HEK293 (cell line): ENCODE measurements around the gene CRK.
A peak's percentile ranks its signal among the peaks of the same experiment; 100 is the strongest.

Experiments
- HOXA7 ChIP-seq: sonication (generic); formaldehyde crosslinking; IDR thresholded peaks from 2 replicates; pipeline ENCODE4 v1.8.1; 2022; ENCODE audit warnings: missing genetic modification reagents, borderline replicate concordance
- KLF7 ChIP-seq: fragments of 450-650 bp; formaldehyde crosslinking; IDR thresholded peaks from 2 replicates; pipeline ENCODE4 v1.5.1; 2016; ENCODE audit warnings: missing biosample characterization, missing genetic modification characterization, borderline replicate concordance
- PRDM1 ChIP-seq: fragments of 450-650 bp; formaldehyde crosslinking; IDR thresholded peaks from 2 replicates; pipeline ENCODE4; 2016; ENCODE audit warnings: missing biosample characterization, missing genetic modification characterization
- SCRT2 ChIP-seq: fragments of 450-650 bp; formaldehyde crosslinking; IDR thresholded peaks from 2 replicates; pipeline ENCODE4 v1.5.1; 2016; ENCODE audit warnings: missing biosample characterization, missing genetic modification characterization
- SETDB1 ChIP-seq: IDR thresholded peaks from one replicate; pipeline ENCODE4 v1.6.1; 2017; ENCODE audit warnings: mild to moderate bottlenecking, low read length, moderate library complexity, mixed read lengths; ENCODE audit not compliant: insufficient read length
- ZBTB20 ChIP-seq: fragments of 450-650 bp; formaldehyde crosslinking; IDR thresholded peaks from 2 replicates; pipeline ENCODE4 v1.5.1; 2016; ENCODE audit warnings: missing biosample characterization, missing genetic modification characterization
- ZNF112 ChIP-seq: fragments of 450-650 bp; formaldehyde crosslinking; IDR thresholded peaks from 2 replicates; pipeline ENCODE4 v1.5.0; 2017; ENCODE audit warnings: missing biosample characterization, missing genetic modification characterization
- ZNF174 ChIP-seq: fragments of 450-650 bp; formaldehyde crosslinking; IDR thresholded peaks from 2 replicates; pipeline ENCODE4 v1.5.0; 2017; ENCODE audit warnings: missing biosample characterization, mild to moderate bottlenecking, missing genetic modification characterization
- ZNF2 ChIP-seq: fragments of 450-650 bp; formaldehyde crosslinking; IDR thresholded peaks from 2 replicates; pipeline ENCODE4 v1.5.1; 2016; ENCODE audit warnings: missing biosample characterization, missing genetic modification characterization
- ZNF214 ChIP-seq: fragments of 450-650 bp; formaldehyde crosslinking; IDR thresholded peaks from 2 replicates; pipeline ENCODE4 v1.5.1; 2017; ENCODE audit warnings: missing biosample characterization, mild to moderate bottlenecking, missing genetic modification characterization, borderline replicate concordance
- ZNF221 ChIP-seq: fragments of 450-650 bp; formaldehyde crosslinking; IDR thresholded peaks from 2 replicates; pipeline ENCODE4 v1.5.1; 2017; ENCODE audit warnings: missing biosample characterization, missing genetic modification characterization, borderline replicate concordance
- ZNF223 ChIP-seq: fragments of 450-650 bp; formaldehyde crosslinking; IDR thresholded peaks from 2 replicates; pipeline ENCODE4 v1.5.1; 2016; ENCODE audit warnings: missing biosample characterization, missing genetic modification characterization
- ZNF324 ChIP-seq: fragments of 450-650 bp; formaldehyde crosslinking; IDR thresholded peaks from 2 replicates; pipeline ENCODE4 v1.5.1; 2016; ENCODE audit warnings: missing biosample characterization, missing genetic modification characterization
- ZNF423 ChIP-seq: fragments of 450-650 bp; formaldehyde crosslinking; IDR thresholded peaks from 2 replicates; pipeline ENCODE4 v1.5.1; 2016; ENCODE audit warnings: missing biosample characterization, missing genetic modification characterization
- ZNF544 ChIP-seq: fragments of 450-650 bp; formaldehyde crosslinking; IDR thresholded peaks from 2 replicates; pipeline ENCODE4 v1.5.0; 2017; ENCODE audit warnings: missing biosample characterization, missing genetic modification characterization
- ZNF561 ChIP-seq: fragments of 450-650 bp; IDR thresholded peaks from 2 replicates; pipeline ENCODE4 v1.5.1; 2018; ENCODE audit warnings: missing biosample characterization, missing genetic modification characterization, borderline replicate concordance
- ZNF596 ChIP-seq: fragments of 450-650 bp; IDR thresholded peaks from 2 replicates; pipeline ENCODE4 v1.5.0; 2018; ENCODE audit warnings: missing biosample characterization, mild to moderate bottlenecking, missing genetic modification characterization, moderate library complexity
- TF ChIP-seq, protein P1 (sequence below): fragments of 450-650 bp; formaldehyde crosslinking; IDR thresholded peaks from 2 replicates; pipeline ENCODE4 v1.5.1; 2016; ENCODE audit warnings: missing biosample characterization, missing genetic modification characterization
- TF ChIP-seq, protein P2 (sequence below): sonication (generic); formaldehyde crosslinking; IDR thresholded peaks from 2 replicates; pipeline ENCODE4 v1.8.1; 2022; ENCODE audit warnings: mild to moderate bottlenecking, moderate library complexity, missing genetic modification reagents
- TF ChIP-seq, protein P3 (sequence below): fragments of 450-650 bp; formaldehyde crosslinking; conservative IDR thresholded peaks from 2 replicates; pipeline ENCODE4 v1.5.1; 2016; ENCODE audit warnings: low read depth, missing biosample characterization, missing genetic modification characterization
- TF ChIP-seq, protein P4 (sequence below): fragments of 450-650 bp; formaldehyde crosslinking; IDR thresholded peaks from 2 replicates; pipeline ENCODE4 v1.5.1; 2016; ENCODE audit warnings: missing biosample characterization, missing genetic modification characterization, borderline replicate concordance
- TF ChIP-seq, protein P5 (sequence below): fragments of 450-650 bp; IDR thresholded peaks from 2 replicates; pipeline ENCODE4 v1.5.1; 2018; ENCODE audit warnings: missing biosample characterization, mild to moderate bottlenecking, missing genetic modification characterization

CRK gene

DNA sequence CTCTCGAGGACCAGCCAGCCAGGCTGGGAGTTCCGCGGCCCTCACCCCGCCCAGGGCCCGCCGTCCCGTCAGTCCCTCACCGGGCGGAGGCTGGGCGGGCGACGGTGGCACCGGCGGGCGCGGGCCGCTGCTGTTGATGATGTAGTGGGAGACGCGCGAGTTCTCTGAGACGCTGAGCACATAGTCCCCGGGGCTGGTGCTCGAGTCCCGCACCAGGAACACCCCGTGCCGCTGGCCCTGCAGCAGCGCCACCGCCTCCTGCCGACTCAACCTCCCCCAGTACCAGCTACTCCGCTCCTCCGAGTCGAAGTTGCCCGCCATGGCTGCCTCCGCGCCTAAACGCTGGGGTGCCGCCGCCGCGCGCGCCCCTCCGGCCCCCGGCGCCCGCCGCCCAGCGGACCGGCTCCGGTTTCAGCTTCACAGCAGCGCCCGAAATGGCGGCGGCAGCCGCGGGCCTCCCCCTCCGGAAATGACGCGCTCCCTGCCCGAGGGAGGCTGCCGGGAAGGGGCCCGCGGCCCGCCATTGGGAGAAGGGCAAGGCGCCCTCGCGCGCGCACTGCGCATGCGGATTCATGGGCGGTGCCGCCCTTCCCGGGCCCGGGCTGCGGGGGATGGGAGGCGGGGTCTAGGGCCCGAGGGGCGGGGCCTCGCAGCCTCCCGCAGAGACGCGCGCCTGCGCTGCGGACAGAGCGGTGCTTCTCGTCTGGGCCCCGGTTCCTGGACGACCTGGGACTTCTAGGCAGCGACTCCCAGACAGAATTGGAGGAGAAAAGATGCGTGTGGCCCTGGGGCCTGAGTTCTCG lies at the start of gene CRK (continued):
- TF ChIP-seq ZNF221 (tag by site-specific recombination), result no peak
- TF ChIP-seq, protein P1, sequence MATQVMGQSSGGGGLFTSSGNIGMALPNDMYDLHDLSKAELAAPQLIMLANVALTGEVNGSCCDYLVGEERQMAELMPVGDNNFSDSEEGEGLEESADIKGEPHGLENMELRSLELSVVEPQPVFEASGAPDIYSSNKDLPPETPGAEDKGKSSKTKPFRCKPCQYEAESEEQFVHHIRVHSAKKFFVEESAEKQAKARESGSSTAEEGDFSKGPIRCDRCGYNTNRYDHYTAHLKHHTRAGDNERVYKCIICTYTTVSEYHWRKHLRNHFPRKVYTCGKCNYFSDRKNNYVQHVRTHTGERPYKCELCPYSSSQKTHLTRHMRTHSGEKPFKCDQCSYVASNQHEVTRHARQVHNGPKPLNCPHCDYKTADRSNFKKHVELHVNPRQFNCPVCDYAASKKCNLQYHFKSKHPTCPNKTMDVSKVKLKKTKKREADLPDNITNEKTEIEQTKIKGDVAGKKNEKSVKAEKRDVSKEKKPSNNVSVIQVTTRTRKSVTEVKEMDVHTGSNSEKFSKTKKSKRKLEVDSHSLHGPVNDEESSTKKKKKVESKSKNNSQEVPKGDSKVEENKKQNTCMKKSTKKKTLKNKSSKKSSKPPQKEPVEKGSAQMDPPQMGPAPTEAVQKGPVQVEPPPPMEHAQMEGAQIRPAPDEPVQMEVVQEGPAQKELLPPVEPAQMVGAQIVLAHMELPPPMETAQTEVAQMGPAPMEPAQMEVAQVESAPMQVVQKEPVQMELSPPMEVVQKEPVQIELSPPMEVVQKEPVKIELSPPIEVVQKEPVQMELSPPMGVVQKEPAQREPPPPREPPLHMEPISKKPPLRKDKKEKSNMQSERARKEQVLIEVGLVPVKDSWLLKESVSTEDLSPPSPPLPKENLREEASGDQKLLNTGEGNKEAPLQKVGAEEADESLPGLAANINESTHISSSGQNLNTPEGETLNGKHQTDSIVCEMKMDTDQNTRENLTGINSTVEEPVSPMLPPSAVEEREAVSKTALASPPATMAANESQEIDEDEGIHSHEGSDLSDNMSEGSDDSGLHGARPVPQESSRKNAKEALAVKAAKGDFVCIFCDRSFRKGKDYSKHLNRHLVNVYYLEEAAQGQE, result no peak
- no peak for TF ChIP-seq ZNF112 (tag by site-specific recombination)
- TF ChIP-seq ZNF2, result no peak
- TF ChIP-seq, protein P2, sequence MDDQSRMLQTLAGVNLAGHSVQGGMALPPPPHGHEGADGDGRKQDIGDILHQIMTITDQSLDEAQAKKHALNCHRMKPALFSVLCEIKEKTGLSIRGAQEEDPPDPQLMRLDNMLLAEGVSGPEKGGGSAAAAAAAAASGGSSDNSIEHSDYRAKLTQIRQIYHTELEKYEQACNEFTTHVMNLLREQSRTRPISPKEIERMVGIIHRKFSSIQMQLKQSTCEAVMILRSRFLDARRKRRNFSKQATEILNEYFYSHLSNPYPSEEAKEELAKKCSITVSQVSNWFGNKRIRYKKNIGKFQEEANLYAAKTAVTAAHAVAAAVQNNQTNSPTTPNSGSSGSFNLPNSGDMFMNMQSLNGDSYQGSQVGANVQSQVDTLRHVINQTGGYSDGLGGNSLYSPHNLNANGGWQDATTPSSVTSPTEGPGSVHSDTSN, result peak; percentile 6
- peak; percentile 38; the same call in 1 of the 2 replicates for TF ChIP-seq KLF7 (tag by site-specific recombination)
- peak; percentile 55; the same call in 1 of the 2 replicates for TF ChIP-seq ZNF596 (tag by site-specific recombination)
- TF ChIP-seq, protein P3, sequence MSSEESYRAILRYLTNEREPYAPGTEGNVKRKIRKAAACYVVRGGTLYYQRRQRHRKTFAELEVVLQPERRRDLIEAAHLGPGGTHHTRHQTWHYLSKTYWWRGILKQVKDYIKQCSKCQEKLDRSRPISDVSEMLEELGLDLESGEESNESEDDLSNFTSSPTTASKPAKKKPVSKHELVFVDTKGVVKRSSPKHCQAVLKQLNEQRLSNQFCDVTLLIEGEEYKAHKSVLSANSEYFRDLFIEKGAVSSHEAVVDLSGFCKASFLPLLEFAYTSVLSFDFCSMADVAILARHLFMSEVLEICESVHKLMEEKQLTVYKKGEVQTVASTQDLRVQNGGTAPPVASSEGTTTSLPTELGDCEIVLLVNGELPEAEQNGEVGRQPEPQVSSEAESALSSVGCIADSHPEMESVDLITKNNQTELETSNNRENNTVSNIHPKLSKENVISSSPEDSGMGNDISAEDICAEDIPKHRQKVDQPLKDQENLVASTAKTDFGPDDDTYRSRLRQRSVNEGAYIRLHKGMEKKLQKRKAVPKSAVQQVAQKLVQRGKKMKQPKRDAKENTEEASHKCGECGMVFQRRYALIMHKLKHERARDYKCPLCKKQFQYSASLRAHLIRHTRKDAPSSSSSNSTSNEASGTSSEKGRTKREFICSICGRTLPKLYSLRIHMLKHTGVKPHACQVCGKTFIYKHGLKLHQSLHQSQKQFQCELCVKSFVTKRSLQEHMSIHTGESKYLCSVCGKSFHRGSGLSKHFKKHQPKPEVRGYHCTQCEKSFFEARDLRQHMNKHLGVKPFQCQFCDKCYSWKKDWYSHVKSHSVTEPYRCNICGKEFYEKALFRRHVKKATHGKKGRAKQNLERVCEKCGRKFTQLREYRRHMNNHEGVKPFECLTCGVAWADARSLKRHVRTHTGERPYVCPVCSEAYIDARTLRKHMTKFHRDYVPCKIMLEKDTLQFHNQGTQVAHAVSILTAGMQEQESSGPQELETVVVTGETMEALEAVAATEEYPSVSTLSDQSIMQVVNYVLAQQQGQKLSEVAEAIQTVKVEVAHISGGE, result peak; percentile 42; the same call in 1 of the 2 replicates
- no peak for TF ChIP-seq ZNF214 (tag by site-specific recombination)
- peak; percentile 9; the same call in 1 of the 2 replicates for TF ChIP-seq ZBTB20
- TF ChIP-seq ZNF324 (tag by site-specific recombination), result no peak
- no peak for TF ChIP-seq ZNF223 (tag by site-specific recombination)
- TF ChIP-seq PRDM1 (tag by site-specific recombination), result no peak
- TF ChIP-seq, protein P4, sequence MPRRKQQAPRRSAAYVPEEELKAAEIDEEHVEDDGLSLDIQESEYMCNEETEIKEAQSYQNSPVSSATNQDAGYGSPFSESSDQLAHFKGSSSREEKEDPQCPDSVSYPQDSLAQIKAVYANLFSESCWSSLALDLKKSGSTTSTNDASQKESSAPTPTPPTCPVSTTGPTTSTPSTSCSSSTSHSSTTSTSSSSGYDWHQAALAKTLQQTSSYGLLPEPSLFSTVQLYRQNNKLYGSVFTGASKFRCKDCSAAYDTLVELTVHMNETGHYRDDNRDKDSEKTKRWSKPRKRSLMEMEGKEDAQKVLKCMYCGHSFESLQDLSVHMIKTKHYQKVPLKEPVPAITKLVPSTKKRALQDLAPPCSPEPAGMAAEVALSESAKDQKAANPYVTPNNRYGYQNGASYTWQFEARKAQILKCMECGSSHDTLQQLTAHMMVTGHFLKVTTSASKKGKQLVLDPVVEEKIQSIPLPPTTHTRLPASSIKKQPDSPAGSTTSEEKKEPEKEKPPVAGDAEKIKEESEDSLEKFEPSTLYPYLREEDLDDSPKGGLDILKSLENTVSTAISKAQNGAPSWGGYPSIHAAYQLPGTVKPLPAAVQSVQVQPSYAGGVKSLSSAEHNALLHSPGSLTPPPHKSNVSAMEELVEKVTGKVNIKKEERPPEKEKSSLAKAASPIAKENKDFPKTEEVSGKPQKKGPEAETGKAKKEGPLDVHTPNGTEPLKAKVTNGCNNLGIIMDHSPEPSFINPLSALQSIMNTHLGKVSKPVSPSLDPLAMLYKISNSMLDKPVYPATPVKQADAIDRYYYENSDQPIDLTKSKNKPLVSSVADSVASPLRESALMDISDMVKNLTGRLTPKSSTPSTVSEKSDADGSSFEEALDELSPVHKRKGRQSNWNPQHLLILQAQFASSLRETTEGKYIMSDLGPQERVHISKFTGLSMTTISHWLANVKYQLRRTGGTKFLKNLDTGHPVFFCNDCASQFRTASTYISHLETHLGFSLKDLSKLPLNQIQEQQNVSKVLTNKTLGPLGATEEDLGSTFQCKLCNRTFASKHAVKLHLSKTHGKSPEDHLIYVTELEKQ (tag by site-specific recombination), result no peak
- no peak for TF ChIP-seq SCRT2 (tag by site-specific recombination)
- no peak for TF ChIP-seq ZNF423
- TF ChIP-seq ZNF544 (tag by site-specific recombination), result no peak
- no peak for TF ChIP-seq HOXA7 (CRISPR knock-in tag)
- TF ChIP-seq, protein P5, sequence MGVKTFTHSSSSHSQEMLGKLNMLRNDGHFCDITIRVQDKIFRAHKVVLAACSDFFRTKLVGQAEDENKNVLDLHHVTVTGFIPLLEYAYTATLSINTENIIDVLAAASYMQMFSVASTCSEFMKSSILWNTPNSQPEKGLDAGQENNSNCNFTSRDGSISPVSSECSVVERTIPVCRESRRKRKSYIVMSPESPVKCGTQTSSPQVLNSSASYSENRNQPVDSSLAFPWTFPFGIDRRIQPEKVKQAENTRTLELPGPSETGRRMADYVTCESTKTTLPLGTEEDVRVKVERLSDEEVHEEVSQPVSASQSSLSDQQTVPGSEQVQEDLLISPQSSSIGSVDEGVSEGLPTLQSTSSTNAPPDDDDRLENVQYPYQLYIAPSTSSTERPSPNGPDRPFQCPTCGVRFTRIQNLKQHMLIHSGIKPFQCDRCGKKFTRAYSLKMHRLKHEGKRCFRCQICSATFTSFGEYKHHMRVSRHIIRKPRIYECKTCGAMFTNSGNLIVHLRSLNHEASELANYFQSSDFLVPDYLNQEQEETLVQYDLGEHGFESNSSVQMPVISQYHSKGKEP (tag by site-specific recombination), result peak; percentile 60
- TF ChIP-seq ZNF174, result no peak
- TF ChIP-seq ZNF561 (tag by site-specific recombination), result no peak
- no peak for TF ChIP-seq SETDB1
